Measurements from ENCODE around the gene SLC24A3.

SLC24A3 gene

DNA sequence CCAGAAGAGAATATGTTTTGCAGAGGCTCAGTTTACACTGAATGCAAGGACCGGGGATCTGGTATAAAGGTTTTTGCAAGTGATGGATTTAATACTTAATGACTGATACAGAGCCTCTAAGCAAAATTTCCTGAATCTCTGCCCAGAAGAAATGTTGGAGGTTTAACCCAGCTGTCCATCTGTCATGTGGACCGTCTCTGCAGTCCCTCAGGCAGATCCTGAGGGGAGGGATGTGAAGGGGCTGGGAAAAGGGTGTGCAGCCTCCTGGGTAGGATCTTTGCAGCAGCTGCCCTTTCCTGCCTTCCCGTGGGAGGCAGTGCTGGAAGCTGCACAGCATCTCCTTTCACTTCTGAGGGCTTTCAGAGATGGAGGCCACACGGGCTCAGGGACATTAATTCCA is 207.0 kb downstream of the SLC24A3 start:
- H3K9me3 Mint-ChIP-seq, result peaks cover 4% of the 10 kb centered on the region
- H3K4me1 Mint-ChIP-seq (ENCODE audit: low read depth), result no peaks in the 10 kb centered on the region
- no peaks in the 10 kb centered on the region for H3K36me3 Mint-ChIP-seq (ENCODE audit: low read depth)
- H3K4me3 Mint-ChIP-seq, result no peak overlapping the region
- no peaks in the 10 kb centered on the region for H3K27me3 Mint-ChIP-seq (ENCODE audit: low read depth)
- H3K27ac Mint-ChIP-seq, result no peak overlapping the region
- DNase-seq (ENCODE audit: low spot score), result no peak

DNA sequence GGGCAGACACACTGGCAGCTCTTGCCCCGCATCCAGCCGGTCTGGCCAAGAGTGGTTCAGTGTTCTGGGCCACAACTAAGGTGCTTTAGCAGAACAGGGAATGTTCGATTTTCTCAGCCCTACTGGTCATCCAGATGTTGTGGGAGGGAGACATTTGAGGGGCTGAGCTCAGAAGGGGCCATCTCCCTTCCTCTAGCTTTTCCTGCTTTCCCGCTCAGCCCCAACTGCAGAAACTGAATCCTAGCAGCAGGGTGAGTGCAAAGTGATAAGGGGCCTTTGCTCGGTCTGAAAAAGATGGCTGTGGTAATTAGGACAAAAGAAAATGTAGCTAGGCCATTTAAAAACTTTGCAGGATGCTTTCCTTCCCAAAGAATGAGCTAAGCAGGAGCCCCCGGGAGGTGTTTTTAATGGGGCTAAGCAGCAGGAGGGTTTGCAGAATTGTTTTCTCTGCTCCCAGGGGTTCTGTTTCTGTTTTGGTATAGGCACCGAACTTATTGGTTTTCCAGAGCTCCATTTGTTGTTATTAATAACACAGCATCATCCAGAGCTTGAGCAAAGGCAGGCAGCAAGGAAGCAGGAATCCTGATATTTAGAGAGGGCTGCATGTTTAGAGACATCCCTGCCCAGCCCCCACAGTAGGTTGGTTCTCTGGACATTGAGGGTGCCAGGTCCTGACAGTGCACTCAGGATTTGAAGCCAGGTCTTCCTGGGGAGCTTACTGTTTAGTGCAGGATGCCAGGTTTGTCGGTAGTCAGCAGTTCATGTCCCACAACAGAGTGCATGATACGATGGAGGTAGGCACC is 210.9 kb downstream of the SLC24A3 start:
- H3K27me3 Mint-ChIP-seq (ENCODE audit: low read depth), result no peaks in the 10 kb centered on the region
- no peaks in the 10 kb centered on the region for H3K4me1 Mint-ChIP-seq (ENCODE audit: low read depth)
- peaks cover 4% of the 10 kb centered on the region for H3K9me3 Mint-ChIP-seq
- H3K36me3 Mint-ChIP-seq (ENCODE audit: low read depth), result no peaks in the 10 kb centered on the region
- H3K4me3 Mint-ChIP-seq, result no peak overlapping the region
- H3K27ac Mint-ChIP-seq, result no peak overlapping the region
- no peak for DNase-seq (ENCODE audit: low spot score)

DNA sequence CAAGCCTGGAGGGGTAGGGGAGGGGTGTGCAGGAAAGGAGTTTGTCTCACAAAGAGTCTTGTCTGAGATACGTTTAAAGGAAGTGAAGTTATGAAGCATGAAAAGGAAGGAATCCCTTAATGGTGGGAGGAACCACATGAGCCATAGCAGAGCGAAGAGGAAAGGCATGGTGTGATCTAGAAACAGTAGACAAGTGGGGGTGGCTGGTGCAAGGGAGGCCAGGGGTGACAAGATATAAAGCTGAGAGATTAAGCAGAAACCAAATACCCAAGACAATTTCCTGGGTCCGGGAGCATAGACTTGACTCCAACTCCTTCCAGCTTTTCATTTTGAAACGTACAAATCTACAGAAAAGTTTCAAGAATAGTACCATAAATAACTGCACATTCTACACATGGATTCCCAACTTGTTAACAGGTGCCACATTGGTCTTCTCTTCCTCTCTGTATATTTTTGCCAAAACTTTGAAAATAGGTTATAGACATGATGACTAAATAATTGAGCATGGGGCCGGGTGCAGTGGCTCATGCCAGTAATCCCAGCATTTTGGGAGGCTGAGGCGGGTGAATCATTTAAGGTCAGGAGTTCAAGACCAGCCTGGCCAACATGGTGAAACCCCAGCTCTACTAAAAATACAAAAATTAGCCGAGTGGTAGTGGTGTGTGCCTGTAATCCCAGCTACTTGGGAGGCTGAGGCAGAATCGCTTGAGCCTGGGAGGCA is 211.6 kb downstream of the SLC24A3 start:
- no peaks in the 10 kb centered on the region for H3K4me1 Mint-ChIP-seq (ENCODE audit: low read depth)
- peaks cover 4% of the 10 kb centered on the region for H3K9me3 Mint-ChIP-seq

DNA sequence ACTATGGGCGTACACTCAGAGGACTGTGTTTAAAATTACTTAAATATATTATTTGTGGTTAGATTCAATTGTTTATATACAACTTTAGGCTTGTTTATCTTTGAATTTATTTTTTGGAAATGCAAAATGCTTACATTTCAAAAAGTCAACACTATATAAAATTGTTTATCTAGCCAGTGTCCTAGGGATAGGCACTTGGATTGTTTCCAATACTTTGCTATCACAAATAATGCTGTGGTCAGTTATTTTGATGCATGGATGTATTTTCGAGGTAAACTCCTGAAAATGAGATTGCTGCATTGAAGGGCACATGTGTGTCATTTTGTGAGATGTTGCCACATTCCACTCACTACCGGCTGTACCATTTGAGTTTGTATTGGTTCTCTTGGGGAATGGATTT is 213.9 kb downstream of the SLC24A3 start:
- H3K4me1 Mint-ChIP-seq (ENCODE audit: low read depth), result no peaks in the 10 kb centered on the region
- peaks cover 2% of the 10 kb centered on the region for H3K27me3 Mint-ChIP-seq (ENCODE audit: low read depth)
- no peak for DNase-seq (ENCODE audit: low spot score)
- H3K27ac Mint-ChIP-seq, result no peak overlapping the region
- H3K9me3 Mint-ChIP-seq, result peaks cover 1% of the 10 kb centered on the region
- H3K4me3 Mint-ChIP-seq, result no peak overlapping the region
- H3K36me3 Mint-ChIP-seq (ENCODE audit: low read depth), result no peaks in the 10 kb centered on the region

More for the DNA sequence above, 211.6 kb downstream of the SLC24A3 start:
- DNase-seq (ENCODE audit: low spot score), result no peak
- no peak overlapping the region for H3K27ac Mint-ChIP-seq
- no peak overlapping the region for H3K4me3 Mint-ChIP-seq
- H3K27me3 Mint-ChIP-seq (ENCODE audit: low read depth), result no peaks in the 10 kb centered on the region
- H3K36me3 Mint-ChIP-seq (ENCODE audit: low read depth), result no peaks in the 10 kb centered on the region

DNA sequence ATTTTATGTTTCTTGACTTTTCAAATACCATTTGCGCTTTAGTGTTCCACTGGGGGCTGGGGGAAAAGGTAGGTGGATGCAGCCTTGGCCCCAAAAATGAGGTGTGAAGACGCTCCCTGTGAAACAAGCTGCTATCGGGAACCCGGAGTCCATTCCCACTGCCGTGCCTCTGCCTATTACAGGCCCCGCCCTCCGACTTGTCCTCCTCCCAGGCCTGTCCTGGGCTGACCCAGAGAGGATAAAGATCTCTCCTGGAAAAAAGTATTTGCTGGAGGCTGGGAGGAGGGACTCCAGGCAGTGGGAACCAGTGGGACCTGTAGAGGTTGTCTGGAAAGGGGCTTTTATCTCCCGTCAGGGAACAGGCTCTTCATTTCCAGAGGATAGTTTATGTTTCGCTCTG is 215.0 kb downstream of the SLC24A3 start:
- Mint-ChIP-seq H3K4me3 (no peak overlapping the region), H3K4me1 (ENCODE audit: low read depth) (no peaks in the 10 kb centered on the region), H3K27me3 (ENCODE audit: low read depth) (peaks cover 2% of the 10 kb centered on the region), H3K36me3 (ENCODE audit: low read depth) (no peaks in the 10 kb centered on the region), H3K9me3 (no peaks in the 10 kb centered on the region), H3K27ac (no peak overlapping the region)
- no peak for DNase-seq (ENCODE audit: low spot score)

DNA sequence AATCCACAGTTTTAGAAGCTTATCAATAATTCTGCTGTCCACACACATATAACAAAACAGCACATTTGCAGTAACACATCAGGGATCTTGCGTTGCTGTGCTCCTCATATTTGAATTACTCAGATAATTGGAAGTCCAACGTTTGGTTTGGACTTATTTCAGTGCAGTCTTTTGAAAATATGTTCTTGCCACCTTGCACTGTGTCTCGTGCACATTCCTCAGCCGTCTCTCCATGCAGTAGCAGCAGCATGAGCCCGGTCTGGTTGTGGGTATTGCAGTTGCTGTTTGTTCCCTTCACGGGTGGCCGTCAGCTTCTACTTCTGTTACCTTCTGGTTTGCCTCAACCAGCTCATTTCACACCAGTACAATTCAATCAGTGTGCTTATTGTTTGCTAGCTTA is 215.5 kb downstream of the SLC24A3 start:
- H3K4me1 Mint-ChIP-seq (ENCODE audit: low read depth), result no peaks in the 10 kb centered on the region
- H3K27me3 Mint-ChIP-seq (ENCODE audit: low read depth), result peaks cover 2% of the 10 kb centered on the region
- no peak overlapping the region for H3K27ac Mint-ChIP-seq
- no peak for DNase-seq (ENCODE audit: low spot score)
- no peak overlapping the region for H3K4me3 Mint-ChIP-seq
- no peaks in the 10 kb centered on the region for H3K9me3 Mint-ChIP-seq
- no peaks in the 10 kb centered on the region for H3K36me3 Mint-ChIP-seq (ENCODE audit: low read depth)

DNA sequence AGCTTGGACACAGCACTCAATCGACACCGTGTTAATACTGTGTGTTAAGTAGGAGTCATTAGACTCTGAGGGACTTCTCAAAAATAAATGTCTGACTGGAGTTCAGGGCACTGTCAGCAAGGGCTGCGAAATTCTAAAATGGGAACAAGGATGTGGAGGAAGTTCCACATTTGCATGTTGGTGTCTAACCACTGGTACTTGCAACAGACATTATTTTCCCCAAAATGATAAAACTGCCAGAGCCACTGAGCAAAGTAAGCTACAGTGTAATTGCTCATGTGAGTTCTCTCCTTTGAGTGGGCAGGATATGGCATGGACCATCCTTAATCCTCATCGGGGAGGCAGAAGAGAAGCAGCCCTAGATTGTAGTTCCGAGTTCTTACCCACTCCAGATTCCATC is 215.9 kb downstream of the SLC24A3 start:
- Mint-ChIP-seq H3K36me3 (ENCODE audit: low read depth) (no peaks in the 10 kb centered on the region), H3K4me1 (ENCODE audit: low read depth) (no peaks in the 10 kb centered on the region), H3K27me3 (ENCODE audit: low read depth) (peaks cover 2% of the 10 kb centered on the region), H3K4me3 (no peak overlapping the region), H3K9me3 (no peaks in the 10 kb centered on the region), H3K27ac (no peak overlapping the region)
- DNase-seq (ENCODE audit: low spot score), result no peak

DNA sequence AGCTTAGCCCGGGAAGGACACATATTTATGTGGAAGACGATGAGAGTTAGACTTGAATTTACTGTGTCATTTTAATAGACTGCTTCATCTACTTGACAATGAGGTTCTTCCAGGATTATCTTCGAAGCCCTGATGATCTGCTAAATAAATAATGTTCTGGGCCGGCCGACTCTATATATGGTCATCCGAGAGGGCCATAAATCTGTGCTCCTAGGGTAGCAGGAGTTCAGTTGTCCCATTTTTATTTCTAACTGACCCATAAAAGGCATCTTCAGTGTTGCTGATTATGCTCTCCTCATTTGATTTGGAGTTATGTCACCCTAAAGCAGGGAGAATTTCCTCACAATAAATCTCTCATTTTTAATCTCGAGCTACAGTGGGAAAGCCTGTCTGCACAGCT is 217.1 kb downstream of the SLC24A3 start:
- H3K27ac Mint-ChIP-seq, result no peak overlapping the region
- peaks cover 2% of the 10 kb centered on the region for H3K27me3 Mint-ChIP-seq (ENCODE audit: low read depth)
- no peaks in the 10 kb centered on the region for H3K36me3 Mint-ChIP-seq (ENCODE audit: low read depth)
- no peaks in the 10 kb centered on the region for H3K4me1 Mint-ChIP-seq (ENCODE audit: low read depth)
- H3K4me3 Mint-ChIP-seq, result no peak overlapping the region
- no peak for DNase-seq (ENCODE audit: low spot score)
- no peaks in the 10 kb centered on the region for H3K9me3 Mint-ChIP-seq

DNA sequence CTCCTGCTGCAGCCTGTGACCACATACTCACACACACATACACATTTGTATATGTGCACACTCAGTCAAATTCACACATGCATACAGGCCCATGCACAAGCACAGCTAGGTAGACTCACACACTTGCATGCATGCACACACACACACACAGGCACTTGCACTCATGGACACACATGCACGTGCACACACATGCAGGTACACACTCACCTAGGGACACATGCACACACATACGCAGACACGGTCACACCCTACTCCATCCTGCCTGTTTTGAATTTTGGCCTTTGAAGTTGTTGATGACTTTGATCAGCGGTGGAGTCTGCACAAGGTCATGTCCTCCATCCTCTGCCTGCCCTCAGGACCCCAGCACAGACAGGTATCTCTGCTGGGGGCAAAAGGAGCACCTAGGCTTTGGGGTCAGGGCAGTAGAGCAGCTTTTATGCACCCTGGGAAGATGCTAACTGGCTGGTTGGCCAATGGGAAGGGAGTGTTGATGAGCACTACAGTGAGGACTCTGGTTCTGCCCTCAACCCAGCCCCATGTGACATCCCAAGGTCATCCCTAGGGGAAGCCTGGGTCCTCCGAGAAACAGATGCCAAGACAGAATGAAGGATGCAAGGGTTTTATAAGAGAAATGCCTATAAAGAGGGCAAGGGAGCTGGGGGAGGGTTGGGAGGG is 218.3 kb downstream of the SLC24A3 start:
- no peak overlapping the region for H3K4me3 Mint-ChIP-seq
- no peaks in the 10 kb centered on the region for H3K9me3 Mint-ChIP-seq
- no peak for DNase-seq (ENCODE audit: low spot score)
- no peaks in the 10 kb centered on the region for H3K36me3 Mint-ChIP-seq (ENCODE audit: low read depth)
- H3K27me3 Mint-ChIP-seq (ENCODE audit: low read depth), result peaks cover 2% of the 10 kb centered on the region
- no peak overlapping the region for H3K27ac Mint-ChIP-seq
- no peaks in the 10 kb centered on the region for H3K4me1 Mint-ChIP-seq (ENCODE audit: low read depth)

DNA sequence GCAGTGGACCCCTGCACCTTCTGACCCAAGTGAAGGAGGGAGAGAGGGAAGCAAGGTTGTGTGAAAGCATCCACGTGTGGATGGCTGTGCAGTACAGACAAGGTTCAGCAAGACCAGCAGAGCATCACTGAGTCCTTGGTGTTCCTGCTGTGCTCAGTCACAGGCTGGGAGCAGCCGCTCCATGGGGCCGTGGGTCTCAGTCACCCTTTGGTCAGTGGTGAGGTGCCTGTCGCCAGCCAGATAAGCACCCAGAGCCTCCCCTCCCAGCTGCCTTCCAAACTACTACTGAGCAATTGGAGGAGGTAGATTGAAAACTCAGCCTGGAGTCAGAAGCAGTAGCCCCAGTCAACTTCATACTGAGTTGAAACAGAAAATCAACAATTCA is 218.9 kb downstream of the SLC24A3 start:
- DNase-seq (ENCODE audit: low spot score), result no peak
- H3K9me3 Mint-ChIP-seq, result no peaks in the 10 kb centered on the region
- no peak overlapping the region for H3K4me3 Mint-ChIP-seq
- no peak overlapping the region for H3K27ac Mint-ChIP-seq
- peaks cover 2% of the 10 kb centered on the region for H3K27me3 Mint-ChIP-seq (ENCODE audit: low read depth)
- no peaks in the 10 kb centered on the region for H3K4me1 Mint-ChIP-seq (ENCODE audit: low read depth)
- no peaks in the 10 kb centered on the region for H3K36me3 Mint-ChIP-seq (ENCODE audit: low read depth)

DNA sequence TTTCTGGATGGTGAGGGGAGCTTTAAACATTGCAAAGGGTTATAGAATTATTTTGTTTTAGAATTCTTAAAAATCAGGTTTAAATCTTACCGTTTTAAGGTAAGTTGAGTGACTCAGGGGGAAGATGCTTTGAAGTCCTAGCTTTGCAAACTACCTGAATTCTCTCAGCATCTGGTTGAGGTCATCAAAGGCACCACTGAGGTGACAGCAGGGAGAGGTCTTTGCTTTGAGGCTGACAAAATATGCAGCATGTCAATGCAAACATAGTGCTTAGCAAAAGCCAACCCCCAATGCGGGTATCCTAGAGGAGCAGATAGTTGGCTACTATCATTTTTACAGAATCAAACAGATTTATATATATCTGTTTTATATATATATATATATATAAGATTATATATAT is 219.5 kb downstream of the SLC24A3 start:
- Mint-ChIP-seq H3K36me3 (ENCODE audit: low read depth) (no peaks in the 10 kb centered on the region), H3K4me3 (no peak overlapping the region), H3K27me3 (ENCODE audit: low read depth) (peaks cover 2% of the 10 kb centered on the region)

DNA sequence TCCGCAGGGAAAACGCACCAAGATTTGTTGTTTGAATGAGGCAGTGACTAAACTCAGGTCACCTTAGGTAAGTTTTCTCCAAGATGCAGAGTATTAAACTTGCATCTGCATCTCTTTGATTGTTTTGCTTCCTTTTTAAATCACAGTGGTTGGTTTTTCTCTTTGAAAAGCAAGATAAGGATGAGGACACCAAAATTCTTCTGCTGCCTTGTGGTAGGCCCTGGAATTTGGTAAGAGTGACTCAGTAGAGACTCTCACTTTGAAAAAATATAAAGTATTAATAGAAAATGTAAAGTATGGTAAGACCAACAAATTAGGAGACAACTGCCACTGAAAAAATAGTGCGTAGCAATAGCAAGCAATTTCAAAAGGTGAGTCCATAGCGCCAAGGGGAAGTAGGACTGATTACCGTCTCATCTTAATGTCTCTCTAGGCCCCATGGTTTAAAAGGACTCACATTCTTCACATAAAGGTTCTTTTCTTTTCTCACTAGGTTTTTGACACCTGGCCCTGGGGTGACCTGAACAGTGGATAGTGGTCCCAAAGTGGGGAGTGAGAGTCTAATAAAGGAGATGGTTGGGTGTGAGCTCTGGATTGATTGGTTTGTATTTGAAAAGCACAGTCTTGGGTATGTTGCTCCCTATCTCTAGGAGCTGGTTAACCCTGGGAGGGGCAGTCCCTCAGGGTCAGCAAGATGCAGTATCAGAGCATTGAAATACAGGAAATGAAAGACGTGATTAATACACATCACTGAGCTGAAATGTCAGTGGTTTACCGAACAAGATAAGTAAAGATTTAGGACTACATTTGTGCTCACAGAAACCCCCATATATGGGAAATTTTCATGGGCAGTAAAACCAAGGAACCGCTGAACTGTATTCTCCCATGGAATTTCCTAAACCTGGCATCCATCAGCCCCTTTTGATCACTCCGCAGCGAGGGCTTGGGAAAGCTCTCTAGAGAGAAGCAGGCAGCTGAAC is 221.2 kb downstream of the SLC24A3 start:
- Mint-ChIP-seq H3K27ac (no peak overlapping the region), H3K36me3 (ENCODE audit: low read depth) (no peaks in the 10 kb centered on the region), H3K4me3 (no peak overlapping the region), H3K4me1 (ENCODE audit: low read depth) (no peaks in the 10 kb centered on the region), H3K9me3 (no peaks in the 10 kb centered on the region), H3K27me3 (ENCODE audit: low read depth) (peaks cover 2% of the 10 kb centered on the region)
- DNase-seq (ENCODE audit: low spot score), result no peak

More for the DNA sequence above, 219.5 kb downstream of the SLC24A3 start:
- DNase-seq (ENCODE audit: low spot score), result no peak
- H3K9me3 Mint-ChIP-seq, result no peaks in the 10 kb centered on the region
- no peak overlapping the region for H3K27ac Mint-ChIP-seq
- no peaks in the 10 kb centered on the region for H3K4me1 Mint-ChIP-seq (ENCODE audit: low read depth)

DNA sequence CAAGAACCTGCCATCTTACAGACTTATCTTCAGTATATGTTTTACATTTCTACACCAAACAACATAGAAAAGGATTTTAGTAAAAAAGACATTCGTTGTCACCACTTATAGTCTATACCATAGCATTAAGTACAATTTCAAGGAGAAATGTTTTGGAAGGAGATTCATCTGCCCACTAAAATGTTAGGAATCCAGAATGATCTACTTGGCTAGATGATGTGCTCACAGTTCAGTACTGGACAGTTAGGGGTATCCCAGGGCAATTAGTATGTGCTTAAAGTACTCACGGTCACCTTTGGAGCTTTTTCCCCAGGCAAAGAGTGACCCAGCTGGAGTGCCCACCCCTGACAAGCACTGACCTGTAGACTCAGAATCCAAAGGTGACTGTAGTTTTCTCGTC is 222.9 kb downstream of the SLC24A3 start:
- Mint-ChIP-seq H3K27ac (no peak overlapping the region), H3K36me3 (ENCODE audit: low read depth) (no peaks in the 10 kb centered on the region), H3K9me3 (no peaks in the 10 kb centered on the region), H3K4me3 (no peak overlapping the region), H3K27me3 (ENCODE audit: low read depth) (no peaks in the 10 kb centered on the region), H3K4me1 (ENCODE audit: low read depth) (peaks cover 4% of the 10 kb centered on the region)
- DNase-seq (ENCODE audit: low spot score), result no peak
